ENCODE data around the gene ENTPD2.
"Not testable (repeated sequence)": the region's sequence is repeated elsewhere in the genome, so short reads cannot be mapped to it uniquely, and the experiment has no call there.

Gene ENTPD2

DNA sequence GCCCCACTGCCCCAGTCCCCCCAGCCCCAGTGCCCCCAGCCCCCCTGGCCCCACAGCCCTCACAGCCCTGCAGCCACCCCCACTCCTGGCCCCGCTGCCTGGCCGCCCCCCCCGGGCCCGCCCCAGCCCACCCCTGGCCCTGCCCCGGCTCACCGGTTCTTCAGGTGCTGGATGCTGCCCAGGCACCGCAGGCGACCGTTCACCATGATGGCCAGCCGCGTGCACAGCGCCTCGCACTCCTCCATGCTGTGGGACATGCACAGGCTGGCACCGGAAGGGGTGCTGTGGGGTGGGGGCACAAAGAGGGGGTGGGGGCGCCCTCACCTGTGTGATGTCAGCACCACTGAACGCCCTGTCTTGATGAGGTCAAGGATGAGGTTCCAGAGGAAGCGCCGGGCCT, 44.6 kb downstream of the ENTPD2 start:
- DNase-seq (ENCODE audit: extremely low read depth, low read depth) = no peak
- TF ChIP-seq, protein P1, sequence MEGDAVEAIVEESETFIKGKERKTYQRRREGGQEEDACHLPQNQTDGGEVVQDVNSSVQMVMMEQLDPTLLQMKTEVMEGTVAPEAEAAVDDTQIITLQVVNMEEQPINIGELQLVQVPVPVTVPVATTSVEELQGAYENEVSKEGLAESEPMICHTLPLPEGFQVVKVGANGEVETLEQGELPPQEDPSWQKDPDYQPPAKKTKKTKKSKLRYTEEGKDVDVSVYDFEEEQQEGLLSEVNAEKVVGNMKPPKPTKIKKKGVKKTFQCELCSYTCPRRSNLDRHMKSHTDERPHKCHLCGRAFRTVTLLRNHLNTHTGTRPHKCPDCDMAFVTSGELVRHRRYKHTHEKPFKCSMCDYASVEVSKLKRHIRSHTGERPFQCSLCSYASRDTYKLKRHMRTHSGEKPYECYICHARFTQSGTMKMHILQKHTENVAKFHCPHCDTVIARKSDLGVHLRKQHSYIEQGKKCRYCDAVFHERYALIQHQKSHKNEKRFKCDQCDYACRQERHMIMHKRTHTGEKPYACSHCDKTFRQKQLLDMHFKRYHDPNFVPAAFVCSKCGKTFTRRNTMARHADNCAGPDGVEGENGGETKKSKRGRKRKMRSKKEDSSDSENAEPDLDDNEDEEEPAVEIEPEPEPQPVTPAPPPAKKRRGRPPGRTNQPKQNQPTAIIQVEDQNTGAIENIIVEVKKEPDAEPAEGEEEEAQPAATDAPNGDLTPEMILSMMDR (IDR thresholded peaks at IDR 0.05; ENCODE audit: low read depth, low read length, missing control alignments) = no peak
- no peak overlapping the region for H3K4me3 ChIP-seq (replicated peaks; ENCODE audit: low read depth, low read length)

DNA sequence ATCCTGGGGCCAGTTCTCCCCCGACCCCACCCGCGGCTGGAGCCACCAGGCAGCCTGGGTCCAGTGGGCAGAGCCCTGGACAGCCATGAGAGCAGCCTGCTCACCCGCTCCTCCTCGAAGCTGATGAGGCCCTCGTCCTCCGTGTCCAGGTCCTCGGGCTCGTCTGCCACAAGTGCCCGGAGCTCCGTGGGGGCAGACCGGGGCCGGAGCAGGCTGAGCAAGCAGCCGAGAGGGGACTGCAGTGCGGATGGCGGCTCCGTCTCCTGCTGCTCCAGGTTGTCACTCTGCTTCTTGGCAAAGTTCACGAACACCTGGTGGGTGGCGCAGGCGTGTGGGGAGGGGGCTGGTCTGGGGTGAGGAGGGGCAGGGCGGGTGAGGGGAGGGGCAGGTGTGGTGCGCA, 45.5 kb downstream of the ENTPD2 start:
- H3K4me3 ChIP-seq (replicated peaks; ENCODE audit: low read depth, low read length) = no peak overlapping the region
- DNase-seq (ENCODE audit: extremely low read depth, low read depth) = no peak
- TF ChIP-seq, protein P1 (IDR thresholded peaks at IDR 0.05; ENCODE audit: low read depth, low read length, missing control alignments) = no peak

DNA sequence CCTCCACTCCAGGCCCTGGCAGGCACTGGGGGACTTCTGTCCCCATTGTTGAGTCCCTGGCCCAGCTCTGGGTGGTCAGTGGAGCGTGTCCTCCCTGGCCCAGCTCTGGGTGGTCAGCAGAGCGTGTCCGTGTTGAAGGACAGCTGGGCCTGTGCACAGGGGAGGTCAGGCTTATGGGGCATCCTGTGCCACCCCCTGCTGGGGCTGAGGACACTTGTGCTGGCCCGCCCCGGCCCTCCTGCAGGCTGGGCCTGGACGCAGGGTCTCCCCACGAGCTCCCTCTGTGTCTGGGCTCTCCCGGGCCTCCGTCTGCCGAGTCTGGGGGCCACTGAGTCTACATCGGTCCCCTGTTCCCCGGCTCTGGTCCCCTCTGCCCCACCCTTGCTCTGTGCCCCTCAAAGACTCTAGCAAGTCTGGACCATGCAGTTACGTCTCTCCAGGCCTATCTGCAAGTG, 46.0 kb downstream of the ENTPD2 start:
- no peak for DNase-seq (ENCODE audit: extremely low read depth, low read depth)
- TF ChIP-seq, protein P1 (IDR thresholded peaks at IDR 0.05; ENCODE audit: low read depth, low read length, missing control alignments) = no peak
- H3K4me3 ChIP-seq (replicated peaks; ENCODE audit: low read depth, low read length) = no peak overlapping the region

DNA sequence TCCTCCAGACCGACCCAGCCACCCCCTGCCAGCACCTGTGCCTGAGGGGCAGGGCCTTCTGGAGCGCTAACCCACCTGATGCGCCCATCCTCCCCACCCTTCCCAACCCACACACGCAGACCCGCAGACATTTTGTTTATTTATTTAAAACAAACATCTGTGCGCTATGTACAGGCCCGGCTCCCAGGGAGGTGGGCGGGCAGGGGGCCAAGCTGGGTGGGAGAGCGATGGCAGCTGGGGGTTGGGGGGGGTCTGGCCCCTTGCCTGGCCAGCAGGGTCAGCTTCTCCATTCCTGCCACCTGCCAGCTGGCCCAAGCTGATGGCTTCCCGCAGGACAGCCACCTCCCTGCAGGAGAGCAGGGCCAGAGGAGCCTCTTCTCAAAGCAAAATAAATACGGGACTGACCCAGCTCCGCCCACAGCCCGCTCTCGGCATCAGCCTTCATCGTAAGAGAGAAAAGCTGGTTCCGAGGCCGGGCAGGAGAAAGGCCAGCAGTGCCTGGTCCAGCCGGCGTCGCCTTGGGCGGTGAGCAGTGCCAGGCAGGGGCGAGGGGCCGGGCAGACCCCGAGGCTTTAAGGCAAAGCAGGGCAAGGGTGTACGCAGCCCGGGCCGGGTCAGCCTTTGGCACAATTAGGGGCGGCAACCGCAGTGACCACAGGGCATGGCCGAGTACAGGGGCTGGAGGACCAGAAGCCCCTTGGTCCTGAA, 46.6 kb downstream of the ENTPD2 start:
- TF ChIP-seq, protein P1 (IDR thresholded peaks at IDR 0.05; ENCODE audit: low read depth, low read length, missing control alignments) = no peak
- DNase-seq (ENCODE audit: extremely low read depth, low read depth) = no peak
- no peak overlapping the region for H3K4me3 ChIP-seq (replicated peaks; ENCODE audit: low read depth, low read length)

DNA sequence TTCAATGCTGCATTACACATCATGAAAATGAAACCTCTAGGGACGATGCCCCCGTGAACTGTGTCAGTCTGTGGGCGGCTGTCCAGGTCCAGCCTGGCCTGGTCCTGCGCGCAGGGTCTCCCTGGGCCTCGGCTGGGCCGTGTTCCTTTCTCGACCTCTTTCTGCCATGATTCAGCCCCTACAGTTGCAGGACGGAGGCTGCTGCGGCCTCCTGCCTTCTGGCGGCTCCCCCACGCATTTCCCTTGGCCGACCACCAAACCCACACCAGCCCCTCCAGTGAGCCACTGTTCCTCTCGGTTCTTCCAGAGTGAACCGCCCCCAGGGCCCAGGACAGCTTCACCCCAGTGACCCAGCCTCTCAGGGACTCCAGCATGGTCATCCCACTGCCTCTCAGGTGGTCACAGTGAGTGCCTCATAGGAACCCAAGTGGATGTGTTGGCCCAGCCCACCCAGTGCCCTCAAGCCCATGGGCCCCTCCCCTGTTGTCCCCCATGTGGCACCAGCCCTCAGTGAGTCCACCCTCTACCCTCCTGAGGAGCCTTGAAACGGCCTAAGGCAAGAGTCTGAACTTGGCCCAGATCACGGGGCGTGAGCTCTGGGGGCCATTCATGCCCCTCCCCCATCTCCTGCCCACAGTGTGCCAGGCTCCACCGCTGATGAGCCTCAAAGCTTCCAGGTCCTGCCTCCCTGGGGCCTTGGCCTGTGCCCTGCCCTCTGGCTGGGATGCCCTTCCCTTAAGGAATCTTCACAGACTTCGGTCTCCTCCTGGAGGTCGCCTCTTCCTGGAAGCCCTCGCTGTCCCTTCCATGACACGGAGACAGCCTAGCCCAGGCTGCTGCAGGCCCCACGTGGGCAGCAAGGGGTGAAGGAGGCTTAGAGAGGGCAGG, 47.5 kb downstream of the ENTPD2 start:
- TF ChIP-seq, protein P1 (IDR thresholded peaks at IDR 0.05; ENCODE audit: low read depth, low read length, missing control alignments) = no peak

DNA sequence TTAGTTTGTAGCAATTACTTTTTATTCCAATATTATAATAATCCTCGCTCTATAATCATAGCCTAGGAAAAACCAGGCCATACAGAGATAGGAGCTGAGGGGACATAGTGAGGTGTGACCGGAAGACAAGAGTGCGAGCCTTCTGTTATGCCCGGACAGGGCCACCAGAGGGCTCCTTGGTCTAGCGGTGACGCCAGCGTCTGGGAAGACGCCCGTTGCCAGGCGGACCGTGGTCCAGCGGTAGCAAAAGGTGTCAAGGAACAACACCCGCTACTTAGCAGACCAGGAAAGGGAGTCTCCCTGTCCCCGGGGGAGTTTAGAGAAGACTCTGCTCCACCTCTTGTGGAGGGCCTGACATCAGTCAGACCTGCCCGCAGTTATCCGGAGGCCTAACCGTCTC, 49.6 kb downstream of the ENTPD2 start:
- DNase-seq (ENCODE audit: extremely low read depth, low read depth); H3K4me3 ChIP-seq (replicated peaks; ENCODE audit: low read depth, low read length): not testable (repeated sequence)
- TF ChIP-seq, protein P1 (IDR thresholded peaks at IDR 0.05; ENCODE audit: low read depth, low read length, missing control alignments) = peak; percentile 36

More for the DNA sequence above, 47.5 kb downstream of the ENTPD2 start:
- no peak for DNase-seq (ENCODE audit: extremely low read depth, low read depth)
- no peak overlapping the region for H3K4me3 ChIP-seq (replicated peaks; ENCODE audit: low read depth, low read length)

Measured in HFF-Myc (cell line).